ENCODE data around the gene HINT2.

DNA sequence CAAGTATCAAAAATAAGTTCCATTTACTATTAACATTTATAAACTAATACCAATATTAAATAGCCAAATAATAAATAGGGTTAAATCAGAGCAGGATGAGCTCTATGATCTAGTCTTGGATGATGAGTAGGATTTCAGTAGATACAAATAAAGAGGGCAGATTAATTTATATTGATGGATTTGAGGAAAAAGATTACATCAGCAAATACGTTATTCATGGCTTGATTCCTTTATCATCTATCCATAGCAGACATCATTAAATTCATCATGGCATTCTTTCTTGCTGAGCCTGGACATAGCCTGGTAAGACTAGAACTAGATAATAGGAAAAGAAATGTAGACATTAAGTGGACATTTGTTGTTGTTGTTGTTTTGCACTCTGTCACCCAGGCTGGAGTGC, 47.4 kb downstream of the HINT2 start:
- TF ChIP-seq, protein P1, sequence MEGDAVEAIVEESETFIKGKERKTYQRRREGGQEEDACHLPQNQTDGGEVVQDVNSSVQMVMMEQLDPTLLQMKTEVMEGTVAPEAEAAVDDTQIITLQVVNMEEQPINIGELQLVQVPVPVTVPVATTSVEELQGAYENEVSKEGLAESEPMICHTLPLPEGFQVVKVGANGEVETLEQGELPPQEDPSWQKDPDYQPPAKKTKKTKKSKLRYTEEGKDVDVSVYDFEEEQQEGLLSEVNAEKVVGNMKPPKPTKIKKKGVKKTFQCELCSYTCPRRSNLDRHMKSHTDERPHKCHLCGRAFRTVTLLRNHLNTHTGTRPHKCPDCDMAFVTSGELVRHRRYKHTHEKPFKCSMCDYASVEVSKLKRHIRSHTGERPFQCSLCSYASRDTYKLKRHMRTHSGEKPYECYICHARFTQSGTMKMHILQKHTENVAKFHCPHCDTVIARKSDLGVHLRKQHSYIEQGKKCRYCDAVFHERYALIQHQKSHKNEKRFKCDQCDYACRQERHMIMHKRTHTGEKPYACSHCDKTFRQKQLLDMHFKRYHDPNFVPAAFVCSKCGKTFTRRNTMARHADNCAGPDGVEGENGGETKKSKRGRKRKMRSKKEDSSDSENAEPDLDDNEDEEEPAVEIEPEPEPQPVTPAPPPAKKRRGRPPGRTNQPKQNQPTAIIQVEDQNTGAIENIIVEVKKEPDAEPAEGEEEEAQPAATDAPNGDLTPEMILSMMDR (IDR thresholded peaks at IDR 0.05; ENCODE audit: low read depth, low read length) = no peak
- TF ChIP-seq EZH2phosphoT487 (IDR thresholded peaks at IDR 0.05; ENCODE audit: low read depth) = no peak

Measured in OCI-LY3 (cell line).